Suprapubic skin (tissue), 4 donors: ENCODE results near the gene PTK7. TPM values are rescaled to one million over a fixed set of nuclear protein-coding genes. Genes with fewer than 3 reads are reported as not detected.

Experiments used
- DNase-seq, 2 donors: peaks; one replicate each; pipeline ENCODE4 v3.0.0-alpha.2; 2019; ENCODE audit warnings: low spot score in 2 of 2
- H3K27ac ChIP-seq: fragments of 200-600 bp; sonication (generic); one replicate; pipeline ENCODE4 v1.5.1; 2019
- H3K27me3 ChIP-seq: fragments of 200-600 bp; sonication (generic); one replicate; pipeline ENCODE4 v1.5.1; 2019
- H3K36me3 ChIP-seq: fragments of 200-600 bp; sonication (generic); one replicate; pipeline ENCODE4 v1.5.1; 2019
- H3K4me1 ChIP-seq: fragments of 200-600 bp; sonication (generic); one replicate; pipeline ENCODE4 v1.5.1; 2019
- H3K4me3 ChIP-seq: fragments of 200-600 bp; sonication (generic); one replicate; pipeline ENCODE4 v1.5.1; 2019; ENCODE audit warnings: mild to moderate bottlenecking
- H3K9me3 ChIP-seq: fragments of 200-600 bp; sonication (generic); one replicate; pipeline ENCODE4 v1.5.1; 2019
- EP300 ChIP-seq: sonication (generic); formaldehyde crosslinking; IDR thresholded peaks from one replicate; pipeline ENCODE4 v1.6.1; 2017; ENCODE audit warnings: antibody characterized with exemption
- POLR2A ChIP-seq, 2 donors: fragments of 450-650 bp; IDR thresholded peaks; one replicate each; pipeline ENCODE4 v1.6.1; 2017; ENCODE audit warnings: antibody characterized with exemption in 2 of 2, mild to moderate bottlenecking in 2 of 2, moderate library complexity in 2 of 2
- POLR2AphosphoS5 ChIP-seq, 3 donors: sonication (generic); formaldehyde crosslinking; IDR thresholded peaks; one replicate each; pipeline ENCODE4 v1.6.1; 2017; ENCODE audit warnings: antibody characterized with exemption in 3 of 3
- WGBS: methylation state at CpG from one replicate; pipeline ENCODE4 v1.1.5; 2018; 5-methylcytosine and 5-hydroxymethylcytosine counted together
- total RNA-seq, 4 donors: library from RNA; depleted of rRNA; stranded (reverse); fragments of >200 nt; gene quantifications; one replicate each; pipeline ENCODE4 v1.1.0, GENCODE V29; 2016
- TF ChIP-seq, protein P1 (sequence below), 2 donors: fragments of 200-600 bp in 1 of 2; fragments of 450-650 bp in 1 of 2; sonication (generic) in 1 of 2; IDR thresholded peaks; one replicate each; pipeline ENCODE4 v1.5.1; 2016 to 2019; ENCODE audit warnings: antibody characterized with exemption in 2 of 2, mild to moderate bottlenecking in 1 of 2, moderate library complexity in 1 of 2

PTK7 gene
- total RNA-seq = 10 to 100 TPM; 50.4 to 71.3 (median 66.3) TPM

DNA sequence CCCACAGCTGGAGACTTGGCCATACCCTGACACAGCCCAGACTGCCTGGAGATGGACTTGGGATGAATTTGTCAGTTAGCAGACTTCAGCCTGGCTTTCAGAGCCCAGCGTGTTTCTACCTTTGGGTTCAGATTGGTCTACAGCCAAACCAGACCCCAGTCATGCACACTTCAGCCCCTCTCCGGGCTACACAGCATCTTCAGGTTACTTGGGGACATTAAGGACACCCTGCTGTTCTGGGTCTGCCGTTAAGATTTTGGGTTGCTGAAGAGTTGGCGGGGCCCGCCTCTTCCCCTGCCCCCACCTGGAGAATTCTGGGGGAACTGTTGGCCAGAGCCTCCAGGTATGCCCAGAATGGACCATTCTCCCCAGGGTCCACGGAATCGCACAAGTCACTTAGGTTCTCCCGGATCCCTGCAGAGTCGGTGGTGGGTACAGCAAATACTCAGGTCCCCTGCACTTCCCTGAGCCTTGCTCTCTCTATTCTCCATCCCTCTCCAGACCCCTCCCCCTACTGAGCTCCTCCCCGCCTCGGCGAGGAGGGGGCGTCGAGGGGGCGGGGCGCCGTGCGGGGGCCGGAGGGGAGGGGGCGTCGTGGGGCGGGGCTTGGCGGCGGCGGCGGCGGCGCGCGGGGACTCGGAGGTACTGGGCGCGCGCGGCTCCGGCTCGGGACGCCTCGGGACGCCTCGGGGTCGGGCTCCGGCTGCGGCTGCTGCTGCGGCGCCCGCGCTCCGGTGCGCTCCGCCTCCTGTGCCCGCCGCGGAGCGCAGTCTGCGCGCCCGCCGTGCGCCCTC is at the start of gene PTK7:
Gene PTK7, plus strand, starts transcription at position 645 of the 794 bp plus-strand sequence. CDS start 175 bp downstream, outside the sequence.
- no peak for DNase-seq
- peak within 1 kb of the TSS; percentile 86 for H3K27ac ChIP-seq
- H3K4me3 ChIP-seq = peak within 1 kb of the TSS; percentile 88
- H3K36me3 ChIP-seq = peaks cover 28% of the 10 kb centered on the region
- H3K4me1 ChIP-seq = peaks cover 21% of the 10 kb centered on the region
- 7% methylated on average over 20 of the region's 60 CpGs for WGBS
- TF ChIP-seq EP300 (no peak), POLR2A (IDR thresholded peaks at IDR 0.05) (no peak), POLR2AphosphoS5 (IDR thresholded peaks at IDR 0.05) (no peak)
- TF ChIP-seq, protein P1, sequence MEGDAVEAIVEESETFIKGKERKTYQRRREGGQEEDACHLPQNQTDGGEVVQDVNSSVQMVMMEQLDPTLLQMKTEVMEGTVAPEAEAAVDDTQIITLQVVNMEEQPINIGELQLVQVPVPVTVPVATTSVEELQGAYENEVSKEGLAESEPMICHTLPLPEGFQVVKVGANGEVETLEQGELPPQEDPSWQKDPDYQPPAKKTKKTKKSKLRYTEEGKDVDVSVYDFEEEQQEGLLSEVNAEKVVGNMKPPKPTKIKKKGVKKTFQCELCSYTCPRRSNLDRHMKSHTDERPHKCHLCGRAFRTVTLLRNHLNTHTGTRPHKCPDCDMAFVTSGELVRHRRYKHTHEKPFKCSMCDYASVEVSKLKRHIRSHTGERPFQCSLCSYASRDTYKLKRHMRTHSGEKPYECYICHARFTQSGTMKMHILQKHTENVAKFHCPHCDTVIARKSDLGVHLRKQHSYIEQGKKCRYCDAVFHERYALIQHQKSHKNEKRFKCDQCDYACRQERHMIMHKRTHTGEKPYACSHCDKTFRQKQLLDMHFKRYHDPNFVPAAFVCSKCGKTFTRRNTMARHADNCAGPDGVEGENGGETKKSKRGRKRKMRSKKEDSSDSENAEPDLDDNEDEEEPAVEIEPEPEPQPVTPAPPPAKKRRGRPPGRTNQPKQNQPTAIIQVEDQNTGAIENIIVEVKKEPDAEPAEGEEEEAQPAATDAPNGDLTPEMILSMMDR (IDR thresholded peaks at IDR 0.05) = no peak
- H3K9me3 ChIP-seq = no peaks in the 10 kb centered on the region
- peaks cover 7% of the 10 kb centered on the region for H3K27me3 ChIP-seq

DNA sequence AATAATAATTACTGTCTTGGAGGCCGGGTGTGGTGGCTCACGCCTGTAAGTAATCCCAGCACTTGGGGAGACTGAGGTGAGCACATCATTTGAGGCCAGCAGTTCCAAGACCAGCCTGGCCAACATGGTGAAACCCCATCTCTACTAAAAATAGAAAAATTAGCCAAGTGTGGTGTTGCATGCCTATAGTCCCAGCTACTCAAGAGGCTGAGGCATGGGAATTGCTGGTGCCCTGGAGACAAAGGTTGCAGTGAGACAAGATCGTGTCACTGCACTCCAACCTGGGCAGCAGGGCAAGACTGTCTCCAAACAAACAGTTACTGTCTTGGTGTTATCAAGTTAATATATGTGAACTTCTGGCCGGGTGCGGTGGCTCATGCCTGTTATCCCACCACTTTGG is 49.7 kb upstream of the PTK7 start:
- H3K27me3 ChIP-seq = no peaks in the 10 kb centered on the region
- H3K4me1 ChIP-seq = peaks cover 22% of the 10 kb centered on the region
- H3K4me3 ChIP-seq = no peak overlapping the region
- DNase-seq = no peak
- TF ChIP-seq POLR2A (IDR thresholded peaks at IDR 0.05) (no peak), EP300 (no peak), POLR2AphosphoS5 (IDR thresholded peaks at IDR 0.05) (no peak)
- TF ChIP-seq, protein P1 (IDR thresholded peaks at IDR 0.05) = no peak
- peaks cover 70% of the 10 kb centered on the region for H3K36me3 ChIP-seq
- H3K27ac ChIP-seq = no peak overlapping the region
- H3K9me3 ChIP-seq = no peaks in the 10 kb centered on the region
- 97% methylated on average over 5 of the region's 5 CpGs for WGBS

DNA sequence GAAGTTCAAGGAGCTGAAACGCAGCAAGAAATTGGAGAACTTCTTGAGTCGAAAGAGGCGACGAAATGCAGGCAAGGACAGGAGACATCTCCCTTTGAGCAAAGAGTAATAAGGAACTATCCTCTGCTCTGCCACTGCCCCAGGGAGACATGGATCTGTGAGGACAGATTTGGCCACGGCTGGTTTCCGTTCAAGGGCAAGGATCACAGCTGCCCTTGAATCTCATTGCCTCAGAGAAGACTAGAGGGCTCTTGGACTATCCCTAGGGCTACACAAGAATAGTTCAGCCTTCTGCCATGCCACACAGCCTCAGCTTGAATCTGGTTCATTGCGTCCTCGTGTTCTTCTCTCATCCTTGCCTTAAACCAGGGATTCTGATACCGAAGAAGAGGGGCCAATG is 47.0 kb upstream of the PTK7 start:
- Histone ChIP-seq H3K27ac (no peak overlapping the region), H3K4me3 (no peak overlapping the region), H3K27me3 (no peaks in the 10 kb centered on the region), H3K36me3 (peaks cover 88% of the 10 kb centered on the region), H3K4me1 (peaks cover 4% of the 10 kb centered on the region), H3K9me3 (no peaks in the 10 kb centered on the region)
- no peak for DNase-seq
- 87% methylated on average over 9 of the region's 9 CpGs for WGBS
- TF ChIP-seq POLR2AphosphoS5 (IDR thresholded peaks at IDR 0.05) = no peak
- no peak for TF ChIP-seq EP300
- TF ChIP-seq, protein P1 (IDR thresholded peaks at IDR 0.05) = no peak
- TF ChIP-seq POLR2A (IDR thresholded peaks at IDR 0.05) = no peak

DNA sequence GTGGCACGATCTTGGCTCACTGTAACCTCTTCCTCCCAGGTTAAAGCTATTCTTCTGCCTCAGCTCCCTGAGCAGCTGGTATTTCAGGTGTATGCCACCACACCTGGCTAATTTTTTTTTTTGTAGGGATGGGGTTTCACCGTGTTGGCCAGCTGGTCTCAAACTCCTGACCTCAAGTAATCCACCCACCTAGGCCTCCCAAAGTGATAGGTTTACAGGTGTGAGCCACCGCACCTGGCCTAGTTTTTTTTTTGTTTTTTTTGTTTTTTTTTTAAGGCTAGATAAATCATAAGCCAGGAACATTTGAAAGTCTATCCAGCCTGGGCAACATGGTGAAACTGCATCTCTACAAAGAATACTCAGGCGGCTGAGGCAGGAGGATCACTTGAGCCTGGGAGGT is 43.8 kb upstream of the PTK7 start:
- Histone ChIP-seq H3K9me3 (no peaks in the 10 kb centered on the region), H3K4me3 (no peak overlapping the region), H3K36me3 (peaks cover 86% of the 10 kb centered on the region), H3K27ac (no peak overlapping the region), H3K4me1 (no peaks in the 10 kb centered on the region), H3K27me3 (no peaks in the 10 kb centered on the region)
- WGBS = 90% methylated on average over 4 of the region's 4 CpGs
- no peak for DNase-seq
- TF ChIP-seq POLR2AphosphoS5 (IDR thresholded peaks at IDR 0.05) = no peak

DNA sequence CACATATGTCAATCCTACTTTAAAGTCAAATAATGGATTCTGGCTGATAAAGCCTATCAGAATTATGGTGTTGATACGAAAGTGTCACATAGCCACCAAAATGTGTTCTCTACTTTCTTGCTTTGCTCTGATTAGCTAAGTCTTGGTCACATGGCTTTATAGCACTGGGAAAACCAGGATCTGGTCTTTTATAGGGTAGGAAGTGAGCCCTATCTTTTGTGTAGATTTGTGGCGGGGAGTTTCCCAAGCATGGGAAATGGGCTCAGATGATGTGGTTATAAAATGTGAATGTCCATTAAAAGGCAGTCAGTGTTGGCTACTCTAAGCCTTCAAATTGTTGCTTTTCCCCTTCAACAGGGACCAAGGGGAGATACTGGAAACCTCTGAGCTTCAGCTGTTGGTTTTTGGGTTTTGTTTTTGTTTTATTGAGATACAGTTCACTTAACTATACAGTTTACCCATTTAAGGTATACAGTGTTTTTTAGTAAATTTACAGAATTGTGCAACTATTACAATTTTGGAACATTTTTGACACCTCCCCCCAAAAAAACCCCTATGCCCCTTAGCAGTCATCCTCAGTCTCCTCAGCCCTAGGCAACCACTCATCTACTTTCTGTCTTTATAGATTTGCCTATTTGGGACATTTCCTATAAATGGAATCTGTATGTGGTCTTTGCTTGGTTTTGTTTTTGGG is 42.5 kb upstream of the PTK7 start:
- Histone ChIP-seq H3K4me3 (no peak overlapping the region), H3K36me3 (peaks cover 86% of the 10 kb centered on the region), H3K27me3 (no peaks in the 10 kb centered on the region), H3K27ac (no peak overlapping the region), H3K4me1 (no peaks in the 10 kb centered on the region), H3K9me3 (no peaks in the 10 kb centered on the region)
- no peak for TF ChIP-seq EP300
- no peak for TF ChIP-seq POLR2AphosphoS5 (IDR thresholded peaks at IDR 0.05)
- TF ChIP-seq, protein P1 (IDR thresholded peaks at IDR 0.05) = no peak
- no peak for DNase-seq
- WGBS = 84% methylated on average over 2 of the region's 2 CpGs
